ENCODE data around the gene GNPTAB. TPM values are rescaled to one million over a fixed set of nuclear protein-coding genes. Genes with fewer than 3 reads are reported as not detected.

Gene GNPTAB
- total RNA-seq, 4 donors from 2014 or later = 26.5 to 40.8 (median 36.6) TPM

DNA sequence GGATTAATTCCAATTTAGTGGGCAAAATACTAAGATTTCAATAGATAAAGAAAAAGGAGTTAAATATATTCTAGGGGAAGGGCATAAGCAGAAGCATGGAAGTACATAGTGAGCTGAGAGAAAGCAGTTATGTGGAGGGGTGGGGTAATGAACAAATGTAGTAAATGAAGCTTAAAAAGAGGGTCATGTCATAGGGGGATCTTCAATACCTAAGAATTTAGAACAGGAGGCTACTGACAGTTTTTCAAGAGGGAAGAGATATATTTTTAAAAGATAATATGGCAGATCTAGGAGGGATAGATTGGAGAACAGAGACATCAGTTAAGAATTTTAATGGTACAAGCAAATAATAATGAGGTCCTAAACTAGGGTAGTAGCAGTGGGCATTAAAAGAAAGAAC lies 100.9 kb downstream of the GNPTAB start:
- TF ChIP-seq POLR2A (IDR thresholded peaks at IDR 0.05) = no peak
- TF ChIP-seq, protein P1, sequence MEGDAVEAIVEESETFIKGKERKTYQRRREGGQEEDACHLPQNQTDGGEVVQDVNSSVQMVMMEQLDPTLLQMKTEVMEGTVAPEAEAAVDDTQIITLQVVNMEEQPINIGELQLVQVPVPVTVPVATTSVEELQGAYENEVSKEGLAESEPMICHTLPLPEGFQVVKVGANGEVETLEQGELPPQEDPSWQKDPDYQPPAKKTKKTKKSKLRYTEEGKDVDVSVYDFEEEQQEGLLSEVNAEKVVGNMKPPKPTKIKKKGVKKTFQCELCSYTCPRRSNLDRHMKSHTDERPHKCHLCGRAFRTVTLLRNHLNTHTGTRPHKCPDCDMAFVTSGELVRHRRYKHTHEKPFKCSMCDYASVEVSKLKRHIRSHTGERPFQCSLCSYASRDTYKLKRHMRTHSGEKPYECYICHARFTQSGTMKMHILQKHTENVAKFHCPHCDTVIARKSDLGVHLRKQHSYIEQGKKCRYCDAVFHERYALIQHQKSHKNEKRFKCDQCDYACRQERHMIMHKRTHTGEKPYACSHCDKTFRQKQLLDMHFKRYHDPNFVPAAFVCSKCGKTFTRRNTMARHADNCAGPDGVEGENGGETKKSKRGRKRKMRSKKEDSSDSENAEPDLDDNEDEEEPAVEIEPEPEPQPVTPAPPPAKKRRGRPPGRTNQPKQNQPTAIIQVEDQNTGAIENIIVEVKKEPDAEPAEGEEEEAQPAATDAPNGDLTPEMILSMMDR (IDR thresholded peaks at IDR 0.05) = no peak
- Histone ChIP-seq H3K4me3 (replicated peaks in 1 of 3) (no peak overlapping the region), H3K9me3 (no peaks in the 10 kb centered on the region), H3K36me3 (peaks cover 0 to 3% of the 10 kb centered on the region in 2 donors), H3K27ac (no peak overlapping the region), H3K27me3 (no peaks in the 10 kb centered on the region), H3K4me1 (no peaks in the 10 kb centered on the region)
- intact Hi-C loops (cut with DNase I) = no loop called here
- DNase-seq = no peak

DNA sequence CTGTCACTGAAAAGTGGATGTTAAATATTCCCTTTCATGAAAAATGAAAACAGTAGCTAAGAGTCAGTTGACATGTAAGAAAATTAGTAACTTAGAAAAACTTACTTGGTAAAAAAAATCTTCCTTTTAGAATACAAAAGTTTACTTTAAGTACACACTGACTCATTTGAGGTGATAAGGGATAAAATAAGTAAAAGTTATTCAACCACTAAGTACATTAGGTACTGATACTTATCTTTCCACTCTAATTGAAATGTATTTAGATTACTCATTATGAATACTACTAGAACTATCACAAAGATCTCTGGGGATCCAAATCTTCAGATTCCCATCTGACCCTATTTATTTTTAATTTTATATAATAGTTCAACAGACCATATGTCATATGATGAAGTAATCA lies 103.7 kb downstream of the GNPTAB start:
- no peaks in the 10 kb centered on the region for H3K4me1 ChIP-seq
- no peaks in the 10 kb centered on the region for H3K9me3 ChIP-seq
- H3K4me3 ChIP-seq (replicated peaks in 1 of 3) = no peak overlapping the region
- H3K36me3 ChIP-seq = peaks cover 0 to 9% of the 10 kb centered on the region in 2 donors
- H3K27ac ChIP-seq = peak overlapping the region in 2 of 3 donors; percentile 4 to 15
- intact Hi-C loops (cut with DNase I) = no loop called here
- TF ChIP-seq, protein P1 (IDR thresholded peaks at IDR 0.05) = no peak
- TF ChIP-seq POLR2A (IDR thresholded peaks at IDR 0.05) = no peak
- DNase-seq = no peak
- H3K27me3 ChIP-seq = no peaks in the 10 kb centered on the region

DNA sequence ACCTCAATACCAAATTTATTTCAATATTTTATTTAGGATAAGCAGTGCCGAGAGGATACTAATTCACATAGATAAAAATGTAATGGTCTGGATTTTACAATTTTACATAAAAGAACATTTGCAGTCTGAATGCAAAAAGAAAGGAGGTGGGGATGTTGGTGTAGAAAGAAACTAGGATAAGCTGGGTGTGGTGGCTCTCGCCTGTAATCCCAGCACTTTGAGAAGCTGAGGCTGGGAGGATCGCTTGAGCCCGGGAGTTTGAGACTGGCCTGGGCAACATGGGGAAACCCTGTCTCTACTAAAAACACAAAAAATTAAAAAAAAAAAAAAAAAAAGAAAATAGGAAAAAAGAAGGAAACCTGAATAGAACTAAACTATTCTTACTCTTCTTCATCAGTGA lies 108.4 kb downstream of the GNPTAB start:
- TF ChIP-seq, protein P1 (IDR thresholded peaks at IDR 0.05) = no peak

DNA sequence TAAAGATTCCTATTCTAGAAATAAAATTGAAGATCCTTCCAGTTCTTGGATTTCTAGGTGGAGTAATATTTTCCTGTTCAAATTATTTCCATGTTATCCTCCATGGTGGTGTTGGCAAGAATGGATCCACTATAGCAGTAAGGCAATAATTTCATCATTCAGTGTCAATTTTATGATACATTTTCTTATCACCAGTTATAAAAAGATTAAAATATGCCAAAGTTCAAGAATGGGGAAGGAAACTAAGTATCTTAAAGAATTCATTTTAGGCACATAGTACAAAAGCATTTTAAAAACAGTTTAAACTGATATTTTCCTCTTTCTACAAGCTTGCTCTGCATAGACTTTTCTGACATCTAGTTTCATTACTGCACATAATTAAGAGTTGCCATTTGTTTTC lies 110.6 kb downstream of the GNPTAB start:
- intact Hi-C loops (cut with DNase I) = no loop called here
- Histone ChIP-seq H3K9me3 (no peaks in the 10 kb centered on the region), H3K4me3 (replicated peaks in 1 of 3) (no peak overlapping the region), H3K36me3 (peaks cover 0 to 9% of the 10 kb centered on the region in 2 donors), H3K27ac (no peak overlapping the region), H3K4me1 (no peaks in the 10 kb centered on the region), H3K27me3 (no peaks in the 10 kb centered on the region)
- DNase-seq = no peak
- TF ChIP-seq POLR2A (IDR thresholded peaks at IDR 0.05) = no peak
- TF ChIP-seq, protein P1 (IDR thresholded peaks at IDR 0.05) = no peak

More for the DNA sequence above, 108.4 kb downstream of the GNPTAB start:
- Histone ChIP-seq H3K4me3 (replicated peaks in 1 of 3) (no peak overlapping the region), H3K4me1 (no peaks in the 10 kb centered on the region), H3K9me3 (no peaks in the 10 kb centered on the region), H3K27me3 (no peaks in the 10 kb centered on the region), H3K36me3 (peaks cover 0 to 9% of the 10 kb centered on the region in 2 donors), H3K27ac (no peak overlapping the region)
- intact Hi-C loops (cut with DNase I) = no loop called here
- WGBS, 2 donors = 95% methylated on average over 4 of the region's 4 CpGs
- DNase-seq = no peak

DNA sequence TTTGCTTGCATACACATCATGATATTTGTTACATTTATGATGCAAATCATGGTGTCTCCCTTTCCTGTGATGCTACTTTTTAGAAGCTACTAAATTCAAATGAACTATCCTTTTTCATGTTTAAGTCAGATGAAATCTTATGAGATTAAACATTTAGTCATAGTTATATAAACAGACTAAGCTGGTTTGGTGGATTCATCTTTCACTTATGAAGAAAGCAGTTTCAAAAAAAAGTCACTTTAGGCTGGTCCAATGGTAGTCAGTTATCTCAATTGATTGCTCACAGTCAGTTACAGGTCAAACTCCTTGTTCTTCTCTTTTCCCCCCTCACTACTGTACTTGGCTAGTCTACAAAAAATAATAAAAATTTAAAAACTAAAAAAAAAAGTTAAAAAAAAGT lies 111.2 kb downstream of the GNPTAB start:
- H3K9me3 ChIP-seq = no peaks in the 10 kb centered on the region
- no peak overlapping the region for H3K27ac ChIP-seq
- H3K4me3 ChIP-seq (replicated peaks in 1 of 3) = no peak overlapping the region
- no peak for DNase-seq
- intact Hi-C loops (cut with DNase I) = no loop called here
- peaks cover 0 to 3% of the 10 kb centered on the region in 2 donors for H3K36me3 ChIP-seq
- TF ChIP-seq POLR2A (IDR thresholded peaks at IDR 0.05) = no peak
- TF ChIP-seq, protein P1 (IDR thresholded peaks at IDR 0.05) = no peak
- no peaks in the 10 kb centered on the region for H3K4me1 ChIP-seq
- no peaks in the 10 kb centered on the region for H3K27me3 ChIP-seq
